IPS DF 6.9 (cell line): Measurements from ENCODE around the gene GLUL.
"Not testable (repeated sequence)": the region's sequence is repeated elsewhere in the genome, so short reads cannot be mapped to it uniquely, and the experiment has no call there.

Source experiments
- DNase-seq: peaks from one replicate; pipeline ENCODE4 v3.0.0-alpha.2; 2013; ENCODE audit warnings: low read depth, low spot score
- H3K27ac ChIP-seq: one replicate; pipeline ENCODE4 v1.5.1; 2013; ENCODE audit warnings: low read length, control low read depth
- H3K27me3 ChIP-seq: 2 replicates; pipeline ENCODE4 v1.6.1; 2013; ENCODE audit warnings: mild to moderate bottlenecking, low read length; ENCODE audit not compliant: control insufficient read depth, insufficient read depth
- H3K36me3 ChIP-seq: 2 replicates; pipeline ENCODE4 v1.6.1; 2013; ENCODE audit warnings: low read length; ENCODE audit not compliant: control insufficient read depth, insufficient read depth
- H3K4me1 ChIP-seq: 2 replicates; pipeline ENCODE4 v1.6.1; 2013; ENCODE audit warnings: low read length; ENCODE audit not compliant: control insufficient read depth, insufficient read depth
- H3K4me3 ChIP-seq: 2 replicates; pipeline ENCODE4 v1.5.1; 2013; ENCODE audit warnings: mild to moderate bottlenecking, low read length
- H3K9me3 ChIP-seq: 2 replicates; pipeline ENCODE4 v1.6.1; 2013; ENCODE audit warnings: low read length, inconsistent platforms; ENCODE audit not compliant: control insufficient read depth, insufficient read depth
- WGBS: extraction: QIAGEN DNeasy Blood & Tissue Kit; methylation state at CpG from one replicate; pipeline ENCODE4 v1.1.7; 2013; ENCODE audit warnings: mixed read lengths, missing lambda C conversion rate; ENCODE audit not compliant: insufficient read length, insufficient coverage; 5-methylcytosine and 5-hydroxymethylcytosine counted together

The GLUL gene

GRCh38 chr1:182340233-182341058 is 51.1 kb downstream of the GLUL start:
- H3K9me3 ChIP-seq = no peaks in the 10 kb centered on the region
- WGBS = no CpG with 5 or more reads among the region's 10 CpGs
- no peak for DNase-seq

GRCh38 chr1:182339684-182340083 is 51.9 kb downstream of the GLUL start:
- no peak for DNase-seq
- WGBS = no CpG with 5 or more reads among the region's 8 CpGs
- no peak overlapping the region for H3K27ac ChIP-seq
- H3K36me3 ChIP-seq = no peaks in the 10 kb centered on the region
- H3K4me1 ChIP-seq = no peaks in the 10 kb centered on the region
- no peaks in the 10 kb centered on the region for H3K27me3 ChIP-seq
- no peaks in the 10 kb centered on the region for H3K9me3 ChIP-seq
- H3K4me3 ChIP-seq = no peak overlapping the region

More at GRCh38 chr1:182340233-182341058, 51.1 kb downstream of the GLUL start:
- Histone ChIP-seq H3K27ac (no peak overlapping the region), H3K27me3 (no peaks in the 10 kb centered on the region), H3K36me3 (no peaks in the 10 kb centered on the region), H3K4me1 (no peaks in the 10 kb centered on the region), H3K4me3 (no peak overlapping the region)

DNA sequence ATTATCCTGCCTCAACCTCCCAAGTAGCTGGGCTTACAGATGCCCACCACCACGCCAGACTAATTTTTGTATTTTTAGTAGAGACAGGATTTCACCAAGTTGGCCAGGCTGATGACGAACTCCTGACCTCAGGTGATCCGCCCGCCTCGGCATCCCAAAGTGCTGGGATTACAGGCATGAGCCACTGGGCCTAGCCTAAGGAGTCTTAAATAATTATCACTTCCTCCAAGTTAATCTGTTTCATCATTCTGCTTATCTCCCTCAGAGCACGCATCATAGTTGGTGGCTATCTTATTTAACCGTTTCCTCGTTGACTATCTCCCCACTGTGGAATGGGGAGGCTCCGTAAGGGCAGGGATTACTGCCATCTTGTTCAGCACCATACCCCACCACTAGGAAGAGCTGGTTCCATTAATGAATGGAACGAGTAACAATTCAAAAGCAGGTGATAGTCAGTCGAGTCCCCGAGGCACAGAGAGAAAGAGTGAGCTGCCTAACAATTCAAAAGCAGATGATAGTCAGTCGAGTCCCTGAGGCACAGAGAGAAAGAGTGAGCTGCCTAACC is 52.7 kb downstream of the GLUL start:
- no peaks in the 10 kb centered on the region for H3K9me3 ChIP-seq
- no peak for DNase-seq
- no CpG with 5 or more reads among the region's 13 CpGs for WGBS
- no peak overlapping the region for H3K4me3 ChIP-seq
- H3K27ac ChIP-seq = no peak overlapping the region
- no peaks in the 10 kb centered on the region for H3K36me3 ChIP-seq
- no peaks in the 10 kb centered on the region for H3K4me1 ChIP-seq
- no peaks in the 10 kb centered on the region for H3K27me3 ChIP-seq

DNA sequence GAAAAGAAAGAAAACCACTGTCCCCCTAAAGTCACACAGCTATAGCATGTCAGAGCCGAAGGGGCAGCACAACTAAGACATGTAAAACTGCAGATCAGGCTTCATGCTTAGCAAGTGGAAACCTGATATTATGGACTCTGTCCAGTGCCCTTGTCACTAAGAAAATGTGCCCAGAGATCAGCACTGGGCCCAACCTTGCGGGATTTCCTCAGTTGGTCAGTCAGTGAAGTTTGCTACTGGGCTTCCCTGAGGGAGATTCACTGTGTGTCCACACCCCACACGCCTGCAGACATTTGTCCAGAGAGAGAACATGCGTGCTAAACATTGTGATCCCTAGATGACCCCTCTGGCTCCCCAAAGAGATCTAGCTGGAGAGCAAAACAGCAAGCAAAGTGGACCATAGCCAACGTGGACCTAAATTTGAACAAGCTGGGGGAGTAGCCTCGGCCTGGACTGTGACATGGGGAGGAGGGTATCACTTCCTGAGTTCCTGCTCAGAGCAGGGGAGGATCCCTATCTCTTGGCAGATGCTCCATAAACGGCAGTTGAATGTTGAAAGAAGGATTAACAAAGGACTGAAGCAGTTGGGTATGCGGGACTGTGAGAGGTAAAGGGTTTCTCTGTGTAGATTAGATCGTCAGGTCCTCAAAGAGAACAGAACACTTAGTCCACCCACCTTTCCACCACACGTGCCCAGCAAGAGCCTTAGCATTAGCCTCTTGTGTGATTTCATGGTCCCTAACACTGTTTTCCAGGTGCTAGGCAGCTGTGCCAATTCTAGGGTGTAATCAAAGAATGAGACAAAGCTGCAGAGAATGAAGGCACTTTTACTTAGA is 53.6 kb downstream of the GLUL start:
- H3K27me3 ChIP-seq = no peaks in the 10 kb centered on the region
- H3K4me3 ChIP-seq = no peak overlapping the region
- H3K9me3 ChIP-seq = no peaks in the 10 kb centered on the region
- H3K27ac ChIP-seq = no peak overlapping the region
- no peaks in the 10 kb centered on the region for H3K4me1 ChIP-seq
- WGBS = no CpG with 5 or more reads among the region's 10 CpGs
- DNase-seq = no peak
- no peaks in the 10 kb centered on the region for H3K36me3 ChIP-seq

DNA sequence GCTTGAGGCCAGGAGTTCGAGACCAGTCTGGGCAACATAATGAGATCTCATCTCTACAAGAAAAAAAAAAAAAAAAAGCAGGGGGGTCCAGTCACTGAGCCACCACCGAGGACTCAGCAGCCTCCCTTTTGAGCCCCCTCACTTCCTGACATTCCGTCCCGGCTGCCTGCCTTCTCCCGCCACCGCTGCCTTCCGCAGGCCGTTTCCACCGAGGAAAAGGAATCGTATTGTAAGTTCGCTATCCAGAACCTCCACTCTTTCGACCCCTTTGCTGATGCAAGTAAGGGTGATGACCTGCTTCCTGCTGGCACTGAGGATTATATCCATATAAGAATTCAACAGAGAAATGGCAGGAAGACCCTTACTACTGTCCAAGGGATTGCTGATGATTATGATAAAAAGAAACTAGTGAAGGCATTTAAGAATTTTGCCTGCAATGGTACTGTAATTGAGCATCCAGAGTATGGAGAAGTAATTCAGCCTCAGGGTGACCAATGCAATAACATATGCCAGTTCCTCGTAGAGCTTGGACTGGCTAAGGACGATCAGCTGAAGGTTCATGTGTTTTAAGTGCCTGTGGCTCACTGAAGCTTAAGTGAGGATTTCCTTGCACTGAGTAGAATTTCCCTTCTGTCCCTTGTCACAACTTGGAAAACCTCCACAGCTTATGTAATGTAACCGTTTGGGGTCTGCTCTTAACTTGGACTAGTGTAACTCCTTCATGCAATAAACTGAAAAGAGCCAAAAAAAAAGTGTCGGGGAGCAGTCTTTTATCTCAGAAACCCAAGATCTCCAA is 55.6 kb downstream of the GLUL start:
- DNase-seq = no peak
- WGBS = no CpG with 5 or more reads among the region's 16 CpGs
- Histone ChIP-seq H3K27ac (no peak overlapping the region), H3K27me3 (no peaks in the 10 kb centered on the region), H3K4me3 (no peak overlapping the region), H3K4me1 (peaks cover 1% of the 10 kb centered on the region), H3K9me3 (no peaks in the 10 kb centered on the region), H3K36me3 (no peaks in the 10 kb centered on the region)

DNA sequence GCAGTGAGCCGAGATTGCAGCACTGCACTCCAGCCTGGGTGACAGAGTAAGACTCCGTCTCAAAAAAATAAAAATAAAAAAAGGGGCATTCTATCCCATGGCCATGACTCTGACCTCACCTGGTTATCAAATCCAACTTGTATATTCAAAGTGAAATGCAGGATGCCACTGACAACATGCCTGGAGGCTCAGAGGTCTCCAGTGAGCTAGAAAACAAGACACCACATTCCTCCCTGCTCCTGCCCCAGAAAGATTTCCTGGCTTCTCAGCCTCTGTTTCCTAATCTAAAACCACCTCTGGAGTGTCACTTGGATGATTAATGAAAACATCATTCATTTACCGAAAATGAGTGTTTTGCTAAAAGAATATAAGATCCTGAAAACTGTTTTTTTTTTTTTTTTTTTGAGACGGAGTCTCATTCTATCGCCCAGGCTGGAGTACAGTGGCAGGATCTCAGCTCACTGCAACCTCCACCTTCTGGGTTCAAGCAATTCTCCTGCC is 58.5 kb downstream of the GLUL start:
- H3K27ac ChIP-seq, DNase-seq, H3K4me3 ChIP-seq, H3K36me3 ChIP-seq, H3K9me3 ChIP-seq, H3K27me3 ChIP-seq, H3K4me1 ChIP-seq: not testable (repeated sequence)
- no CpG with 5 or more reads among the region's 5 CpGs for WGBS

GRCh38 chr1:182332261-182333060 is 59.1 kb downstream of the GLUL start:
- H3K27ac ChIP-seq = no peak overlapping the region
- no CpG with 5 or more reads among the region's 13 CpGs for WGBS
- DNase-seq = no peak
- no peaks in the 10 kb centered on the region for H3K9me3 ChIP-seq
- no peaks in the 10 kb centered on the region for H3K36me3 ChIP-seq
- peaks cover 1% of the 10 kb centered on the region for H3K4me1 ChIP-seq
- H3K4me3 ChIP-seq = no peak overlapping the region
- no peaks in the 10 kb centered on the region for H3K27me3 ChIP-seq
